ENCODE data around the gene GBGT1. TPM values are rescaled to one million over a fixed set of nuclear protein-coding genes. Genes with fewer than 3 reads are reported as not detected.

GBGT1 gene
- total RNA-seq, 2 donors from 2014 or later, result 2.2 to 2.3 TPM

DNA sequence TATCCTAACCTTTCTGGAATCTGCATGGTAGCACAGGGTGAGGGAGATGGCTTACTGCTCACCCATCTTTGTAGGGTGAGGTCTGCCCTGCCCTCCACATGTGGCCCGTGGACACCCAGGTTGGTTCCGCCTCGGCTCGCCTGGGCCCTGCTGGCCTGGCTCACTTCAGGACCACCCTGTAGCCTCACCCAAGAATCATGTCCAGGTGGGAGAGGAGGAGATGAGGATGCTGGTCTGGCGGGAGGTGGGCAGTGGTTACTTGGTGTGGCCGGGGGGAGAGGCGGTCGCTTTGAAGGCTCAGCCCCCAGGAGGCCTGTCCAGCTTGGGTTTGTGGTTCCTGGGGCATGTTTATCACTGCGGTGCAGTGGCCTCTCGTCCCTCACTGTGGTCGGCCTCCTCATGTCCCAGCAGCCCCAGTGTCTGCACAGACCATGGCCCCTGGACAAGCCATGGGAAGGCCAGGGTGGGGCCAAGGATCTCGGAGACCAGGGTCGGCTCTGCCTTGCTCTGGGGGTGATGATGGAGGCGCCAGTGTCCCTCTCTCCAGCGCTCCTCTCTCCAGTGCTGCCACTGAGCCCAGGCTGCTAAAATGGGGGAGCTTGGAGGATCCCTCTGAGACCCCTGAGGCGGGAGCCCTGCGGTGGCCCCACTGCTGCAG lies 40.8 kb upstream of the GBGT1 start:
- Mint-ChIP-seq H3K27me3 (peaks cover 25% of the 10 kb centered on the region), H3K27ac (no peak overlapping the region), H3K36me3 (ENCODE audit: low read depth) (peaks cover 2% of the 10 kb centered on the region), H3K4me3 (no peak overlapping the region), H3K4me1 (peaks cover 4% of the 10 kb centered on the region)
- no peaks in the 10 kb centered on the region for H3K9me3 ChIP-seq (ENCODE audit: control insufficient read depth, low read length, poor library complexity, severe bottlenecking)
- ATAC-seq, result no peak
- DNase-seq, result no peak

- Mint-ChIP-seq H3K27ac (no peak overlapping the region), H3K36me3 (ENCODE audit: low read depth) (peaks cover 2% of the 10 kb centered on the region)
Observed at GRCh38 chr9:133203506-133204075, 39.9 kb upstream of the GBGT1 start.

GRCh38 chr9:133202688-133203453 lies 39.2 kb upstream of the GBGT1 start:
- Mint-ChIP-seq H3K27me3 (peaks cover 25% of the 10 kb centered on the region), H3K4me3 (no peak overlapping the region), H3K27ac (no peak overlapping the region), H3K36me3 (ENCODE audit: low read depth) (peaks cover 2% of the 10 kb centered on the region), H3K4me1 (peaks cover 4% of the 10 kb centered on the region)
- H3K9me3 ChIP-seq (ENCODE audit: control insufficient read depth, low read length, poor library complexity, severe bottlenecking), result no peaks in the 10 kb centered on the region
- no peak for ATAC-seq
- no peak for DNase-seq

More at GRCh38 chr9:133203506-133204075, 39.9 kb upstream of the GBGT1 start:
- Mint-ChIP-seq H3K4me1 (peaks cover 4% of the 10 kb centered on the region), H3K4me3 (no peak overlapping the region), H3K27me3 (peaks cover 25% of the 10 kb centered on the region)
- no peak for DNase-seq
- no peaks in the 10 kb centered on the region for H3K9me3 ChIP-seq (ENCODE audit: control insufficient read depth, low read length, poor library complexity, severe bottlenecking)
- ATAC-seq, result no peak

GRCh38 chr9:133202145-133202513 lies 38.4 kb upstream of the GBGT1 start:
- ATAC-seq (no peak), DNase-seq (no peak)
- H3K27me3 Mint-ChIP-seq, result peaks cover 18% of the 10 kb centered on the region
- H3K9me3 ChIP-seq (ENCODE audit: control insufficient read depth, low read length, poor library complexity, severe bottlenecking), result no peaks in the 10 kb centered on the region
- H3K27ac Mint-ChIP-seq, result no peak overlapping the region
- peaks cover 4% of the 10 kb centered on the region for H3K4me1 Mint-ChIP-seq
- H3K36me3 Mint-ChIP-seq (ENCODE audit: low read depth), result peaks cover 2% of the 10 kb centered on the region
- H3K4me3 Mint-ChIP-seq, result no peak overlapping the region

- Mint-ChIP-seq H3K27ac (no peak overlapping the region), H3K4me3 (no peak overlapping the region), H3K27me3 (peaks cover 17% of the 10 kb centered on the region), H3K36me3 (ENCODE audit: low read depth) (peaks cover 2% of the 10 kb centered on the region), H3K4me1 (peaks cover 4% of the 10 kb centered on the region)
- DNase-seq, result no peak
- H3K9me3 ChIP-seq (ENCODE audit: control insufficient read depth, low read length, poor library complexity, severe bottlenecking), result no peaks in the 10 kb centered on the region
- no peak for ATAC-seq
Observed at GRCh38 chr9:133201424-133202144, 37.9 kb upstream of the GBGT1 start.

DNA sequence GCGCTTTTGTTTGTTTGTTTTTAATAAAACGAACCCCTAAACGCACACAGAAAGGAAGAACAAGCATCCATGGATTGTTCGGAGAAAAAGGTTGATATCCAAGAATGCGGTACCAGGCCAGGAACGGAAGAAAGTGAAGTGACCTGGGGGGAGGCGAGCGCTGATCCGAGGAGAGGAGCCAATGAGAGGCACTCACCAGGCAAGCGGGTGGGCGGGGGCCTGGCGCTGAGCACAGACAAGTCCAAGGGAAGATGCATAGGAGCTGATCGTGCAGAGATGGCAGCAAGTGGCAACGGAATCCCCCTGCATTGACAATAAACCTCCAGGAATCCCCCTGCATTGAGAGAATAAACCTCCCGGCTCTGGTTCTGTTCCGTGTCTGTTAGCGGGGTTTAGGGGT lies 36.9 kb upstream of the GBGT1 start:
- ATAC-seq, result no peak
- Mint-ChIP-seq H3K27me3 (peaks cover 17% of the 10 kb centered on the region), H3K4me1 (peaks cover 4% of the 10 kb centered on the region), H3K4me3 (peak overlapping the region; percentile 51), H3K27ac (no peak overlapping the region), H3K36me3 (ENCODE audit: low read depth) (peaks cover 2% of the 10 kb centered on the region)
- H3K9me3 ChIP-seq (ENCODE audit: control insufficient read depth, low read length, poor library complexity, severe bottlenecking), result no peaks in the 10 kb centered on the region
- no peak for DNase-seq

- Mint-ChIP-seq H3K4me1 (peaks cover 4% of the 10 kb centered on the region), H3K27me3 (peaks cover 17% of the 10 kb centered on the region), H3K4me3 (peak overlapping the region; percentile 70), H3K27ac (no peak overlapping the region), H3K36me3 (ENCODE audit: low read depth) (peaks cover 2% of the 10 kb centered on the region)
- no peaks in the 10 kb centered on the region for H3K9me3 ChIP-seq (ENCODE audit: control insufficient read depth, low read length, poor library complexity, severe bottlenecking)
- DNase-seq, result peak in 1 of 3 donors; percentile 19
- peak; percentile 81 for ATAC-seq
Observed at GRCh38 chr9:133199648-133200321, 36.1 kb upstream of the GBGT1 start.

GRCh38 chr9:133195029-133195428 lies 31.3 kb upstream of the GBGT1 start:
- no peak for ATAC-seq
- no peak overlapping the region for H3K27ac Mint-ChIP-seq
- H3K27me3 Mint-ChIP-seq, result peaks cover 28% of the 10 kb centered on the region

DNA sequence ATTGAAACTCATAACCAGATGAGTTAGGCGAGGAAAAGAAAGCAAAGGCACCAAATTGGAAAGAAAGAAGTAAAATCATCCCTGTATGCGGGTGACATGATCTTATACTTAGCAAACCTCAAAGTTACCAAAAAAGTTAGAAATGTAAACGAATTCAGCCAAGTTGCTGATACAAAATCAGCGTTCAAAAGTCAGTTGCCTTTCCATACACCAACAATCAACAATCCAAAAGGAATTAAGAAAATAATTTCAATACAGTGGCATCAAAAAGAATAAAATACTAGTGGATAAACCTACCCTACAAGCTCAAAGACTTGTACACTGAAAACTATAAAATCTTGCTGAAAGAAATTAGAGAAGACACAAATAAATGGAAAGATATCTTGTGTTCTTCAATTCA lies 30.9 kb upstream of the GBGT1 start:
- no peak for ATAC-seq
- no peak overlapping the region for H3K4me3 Mint-ChIP-seq
- DNase-seq, result no peak
- no peaks in the 10 kb centered on the region for H3K4me1 Mint-ChIP-seq
- H3K27me3 Mint-ChIP-seq, result peaks cover 25% of the 10 kb centered on the region
- no peak overlapping the region for H3K27ac Mint-ChIP-seq
- H3K9me3 ChIP-seq (ENCODE audit: control insufficient read depth, low read length, poor library complexity, severe bottlenecking), result no peaks in the 10 kb centered on the region
- no peaks in the 10 kb centered on the region for H3K36me3 Mint-ChIP-seq (ENCODE audit: low read depth)

More at GRCh38 chr9:133195029-133195428, 31.3 kb upstream of the GBGT1 start:
- no peak for DNase-seq
- H3K36me3 Mint-ChIP-seq (ENCODE audit: low read depth), result peaks cover 1% of the 10 kb centered on the region
- H3K9me3 ChIP-seq (ENCODE audit: control insufficient read depth, low read length, poor library complexity, severe bottlenecking), result no peaks in the 10 kb centered on the region
- H3K4me1 Mint-ChIP-seq, result peaks cover 1% of the 10 kb centered on the region
- no peak overlapping the region for H3K4me3 Mint-ChIP-seq

DNA sequence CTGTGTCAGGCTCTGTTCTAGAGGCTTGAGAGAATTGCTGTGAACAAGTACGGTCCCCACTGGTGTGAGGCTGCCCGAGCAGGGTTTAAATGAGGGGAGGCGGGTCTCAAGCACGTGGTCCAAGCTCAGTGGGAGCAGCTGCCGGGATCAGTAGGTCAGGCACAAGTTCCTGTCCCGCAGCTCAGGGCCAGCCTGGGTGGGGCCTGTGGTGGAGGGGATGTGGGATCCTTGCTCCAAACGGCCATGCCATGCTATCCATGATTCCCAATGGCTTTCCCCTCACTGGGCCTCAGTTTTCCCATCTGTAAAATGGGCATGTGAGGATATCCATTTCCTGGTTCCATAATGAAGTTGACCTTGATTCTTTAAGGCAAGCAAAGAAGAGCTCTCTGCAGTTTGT lies 28.3 kb upstream of the GBGT1 start:
- Mint-ChIP-seq H3K27me3 (peaks cover 37% of the 10 kb centered on the region), H3K27ac (no peak overlapping the region), H3K4me3 (no peak overlapping the region), H3K4me1 (peaks cover 2% of the 10 kb centered on the region), H3K36me3 (ENCODE audit: low read depth) (no peaks in the 10 kb centered on the region)
- ATAC-seq (no peak), DNase-seq (no peak)
- no peaks in the 10 kb centered on the region for H3K9me3 ChIP-seq (ENCODE audit: control insufficient read depth, low read length, poor library complexity, severe bottlenecking)

DNA sequence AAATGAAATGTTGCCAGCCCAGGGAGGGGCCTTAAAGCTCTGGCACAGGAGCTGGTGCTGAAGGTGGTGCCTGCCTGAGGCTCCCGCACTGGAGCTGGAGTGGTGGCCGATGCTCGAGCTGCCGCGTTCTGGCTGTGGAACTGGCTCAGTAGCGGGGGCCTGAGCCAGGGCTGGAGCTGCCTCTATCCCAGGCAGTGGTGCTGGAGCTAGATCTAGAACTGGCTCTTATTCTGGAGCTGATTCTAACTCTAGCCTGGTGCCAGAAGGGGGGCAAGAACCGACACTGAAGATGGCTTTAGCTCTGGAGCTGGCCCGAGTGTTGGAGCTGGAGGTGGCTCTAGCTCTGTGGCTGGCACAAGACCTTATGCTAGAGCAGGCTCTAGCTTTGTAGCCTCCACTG lies 26.1 kb upstream of the GBGT1 start:
- no peak overlapping the region for H3K4me3 Mint-ChIP-seq
- DNase-seq (no peak), ATAC-seq (no peak)
- peaks cover 43% of the 10 kb centered on the region for H3K27me3 Mint-ChIP-seq
- no peaks in the 10 kb centered on the region for H3K36me3 Mint-ChIP-seq (ENCODE audit: low read depth)
- no peaks in the 10 kb centered on the region for H3K9me3 ChIP-seq (ENCODE audit: control insufficient read depth, low read length, poor library complexity, severe bottlenecking)
- peaks cover 6% of the 10 kb centered on the region for H3K4me1 Mint-ChIP-seq
- no peak overlapping the region for H3K27ac Mint-ChIP-seq

DNA sequence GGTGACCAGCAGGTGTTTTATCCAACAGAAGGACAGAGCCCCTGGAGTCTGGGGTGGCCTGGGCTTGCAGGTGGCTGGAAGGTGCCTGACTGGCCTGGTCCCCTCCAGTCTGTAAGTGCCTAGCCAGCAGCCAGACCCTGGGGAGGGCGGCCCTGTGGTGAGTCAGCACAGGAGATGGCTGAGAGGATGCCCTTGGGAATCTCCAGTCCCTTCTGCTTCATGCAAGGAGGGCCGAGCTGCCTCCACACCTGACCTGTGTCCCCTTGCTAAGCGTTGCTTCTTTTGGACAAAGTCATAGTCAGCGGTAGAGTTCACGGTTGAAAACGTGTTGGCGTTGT lies 25.1 kb upstream of the GBGT1 start:
- Mint-ChIP-seq H3K4me1 (peaks cover 6% of the 10 kb centered on the region), H3K27me3 (peaks cover 40% of the 10 kb centered on the region), H3K4me3 (no peak overlapping the region), H3K36me3 (ENCODE audit: low read depth) (no peaks in the 10 kb centered on the region), H3K27ac (no peak overlapping the region)
- ATAC-seq, result no peak
- no peaks in the 10 kb centered on the region for H3K9me3 ChIP-seq (ENCODE audit: control insufficient read depth, low read length, poor library complexity, severe bottlenecking)
- no peak for DNase-seq

Data from T-helper 17 cell (primary cell).